RWPE2 (cell line): ENCODE data around the gene PRRX2.

ENCODE experiments used
- ATAC-seq: fragments of 200-7000 bp; cut with Tn5 transposase; 3 replicates; pipeline ENCODE4 v1.9.1; 2021; ENCODE audit warnings: low read depth
- DNase-seq: peaks from one replicate; pipeline ENCODE4 v3.0.0-alpha.2; 2020; ENCODE audit warnings: low spot score
- H3K27ac ChIP-seq: fragments of 450-650 bp; 2 replicates; pipeline ENCODE4 v1.5.1; 2017; ENCODE audit warnings: mild to moderate bottlenecking; ENCODE audit not compliant: poor library complexity, severe bottlenecking
- H3K27me3 ChIP-seq: fragments of 250-450 bp; sonication (Bioruptor Pico); 2 replicates; pipeline ENCODE4 v1.5.1; 2021; ENCODE audit warnings: mild to moderate bottlenecking, moderate library complexity; ENCODE audit not compliant: insufficient read depth, poor library complexity, severe bottlenecking
- H3K36me3 ChIP-seq: fragments of 250-450 bp; sonication (Bioruptor Pico); 2 replicates; pipeline ENCODE4 v1.5.1; 2020; ENCODE audit warnings: low read depth, mild to moderate bottlenecking, moderate library complexity
- H3K4me1 ChIP-seq: fragments of 250-450 bp; sonication (Bioruptor Pico); 2 replicates; pipeline ENCODE4 v1.5.1; 2021; ENCODE audit warnings: mild to moderate bottlenecking, moderate library complexity; ENCODE audit not compliant: insufficient read depth, poor library complexity, severe bottlenecking
- H3K4me3 ChIP-seq: fragments of 250-450 bp; sonication (Bioruptor Pico); 2 replicates; pipeline ENCODE4 v1.5.1; 2021; ENCODE audit warnings: mild to moderate bottlenecking, moderate library complexity; ENCODE audit not compliant: severe bottlenecking
- H3K9me3 ChIP-seq: fragments of 250-450 bp; sonication (Bioruptor Pico); 2 replicates; pipeline ENCODE4 v1.5.1; 2021; ENCODE audit warnings: mild to moderate bottlenecking, moderate library complexity; ENCODE audit not compliant: severe bottlenecking
- TF ChIP-seq, protein P1 (sequence below): fragments of 450-650 bp; IDR thresholded peaks from one replicate; pipeline ENCODE4 v1.5.1; 2017; ENCODE audit warnings: mild to moderate bottlenecking, moderate library complexity; ENCODE audit not compliant: poor library complexity, severe bottlenecking

Gene PRRX2

DNA sequence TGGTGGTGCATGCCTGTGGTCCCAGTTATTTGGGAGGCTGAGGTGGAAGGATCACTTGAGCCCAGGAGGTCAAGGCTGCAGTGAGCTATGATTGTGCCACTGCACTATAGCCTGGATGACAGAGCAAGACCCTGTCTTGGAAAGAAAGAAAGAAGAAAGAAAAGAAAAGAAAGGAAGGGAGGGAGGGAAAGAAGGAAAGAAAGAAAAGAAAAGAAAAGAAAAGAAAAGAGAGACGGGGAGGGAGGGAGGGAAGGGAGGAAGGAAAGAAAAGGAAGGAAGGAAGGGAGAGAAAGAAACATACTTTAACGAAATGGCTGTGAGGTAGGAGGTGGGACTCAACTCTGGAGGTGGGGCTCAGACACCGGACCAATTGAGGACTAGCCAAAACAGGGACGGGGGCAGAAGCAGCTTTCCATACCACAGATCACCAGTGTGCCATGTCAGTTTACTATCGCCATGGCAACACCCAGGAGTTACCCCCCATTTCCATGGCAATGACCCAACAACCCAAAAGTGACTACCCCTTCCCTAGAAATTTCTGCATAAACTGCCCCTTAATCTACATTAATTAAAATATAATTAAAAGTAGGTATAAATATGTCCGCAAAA lies 66.1 kb downstream of the PRRX2 start:
- Histone ChIP-seq H3K27me3 (no peaks in the 10 kb centered on the region), H3K36me3 (no peaks in the 10 kb centered on the region), H3K4me3 (no peak overlapping the region), H3K27ac (no peak overlapping the region), H3K4me1 (no peaks in the 10 kb centered on the region), H3K9me3 (no peaks in the 10 kb centered on the region)
- TF ChIP-seq, protein P1, sequence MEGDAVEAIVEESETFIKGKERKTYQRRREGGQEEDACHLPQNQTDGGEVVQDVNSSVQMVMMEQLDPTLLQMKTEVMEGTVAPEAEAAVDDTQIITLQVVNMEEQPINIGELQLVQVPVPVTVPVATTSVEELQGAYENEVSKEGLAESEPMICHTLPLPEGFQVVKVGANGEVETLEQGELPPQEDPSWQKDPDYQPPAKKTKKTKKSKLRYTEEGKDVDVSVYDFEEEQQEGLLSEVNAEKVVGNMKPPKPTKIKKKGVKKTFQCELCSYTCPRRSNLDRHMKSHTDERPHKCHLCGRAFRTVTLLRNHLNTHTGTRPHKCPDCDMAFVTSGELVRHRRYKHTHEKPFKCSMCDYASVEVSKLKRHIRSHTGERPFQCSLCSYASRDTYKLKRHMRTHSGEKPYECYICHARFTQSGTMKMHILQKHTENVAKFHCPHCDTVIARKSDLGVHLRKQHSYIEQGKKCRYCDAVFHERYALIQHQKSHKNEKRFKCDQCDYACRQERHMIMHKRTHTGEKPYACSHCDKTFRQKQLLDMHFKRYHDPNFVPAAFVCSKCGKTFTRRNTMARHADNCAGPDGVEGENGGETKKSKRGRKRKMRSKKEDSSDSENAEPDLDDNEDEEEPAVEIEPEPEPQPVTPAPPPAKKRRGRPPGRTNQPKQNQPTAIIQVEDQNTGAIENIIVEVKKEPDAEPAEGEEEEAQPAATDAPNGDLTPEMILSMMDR = no peak
- ATAC-seq (no peak), DNase-seq (no peak)

DNA sequence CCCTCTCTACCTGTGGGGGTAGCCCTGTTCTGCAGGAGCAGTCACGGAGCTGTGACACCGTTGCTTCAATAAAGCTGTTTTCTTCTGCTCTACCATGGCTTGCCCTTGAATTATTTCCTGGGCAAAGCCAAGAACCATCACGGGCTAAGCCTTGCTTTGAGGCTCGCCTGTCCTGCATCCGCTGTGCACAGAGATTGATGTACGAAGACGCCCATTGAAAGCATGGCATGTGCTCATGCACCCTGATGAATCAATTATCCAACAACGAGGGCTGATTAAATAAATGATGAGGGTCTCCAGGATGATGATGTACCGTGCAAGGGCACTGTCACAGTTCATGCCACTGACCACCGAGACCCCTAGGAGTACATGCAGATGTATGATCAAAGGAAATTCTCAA lies 66.7 kb downstream of the PRRX2 start:
- H3K4me1 ChIP-seq = no peaks in the 10 kb centered on the region
- ATAC-seq (no peak), DNase-seq (no peak)
- H3K4me3 ChIP-seq = no peak overlapping the region
- TF ChIP-seq, protein P1 = no peak
- no peaks in the 10 kb centered on the region for H3K27me3 ChIP-seq
- H3K36me3 ChIP-seq = no peaks in the 10 kb centered on the region
- H3K27ac ChIP-seq = no peak overlapping the region
- no peaks in the 10 kb centered on the region for H3K9me3 ChIP-seq

DNA sequence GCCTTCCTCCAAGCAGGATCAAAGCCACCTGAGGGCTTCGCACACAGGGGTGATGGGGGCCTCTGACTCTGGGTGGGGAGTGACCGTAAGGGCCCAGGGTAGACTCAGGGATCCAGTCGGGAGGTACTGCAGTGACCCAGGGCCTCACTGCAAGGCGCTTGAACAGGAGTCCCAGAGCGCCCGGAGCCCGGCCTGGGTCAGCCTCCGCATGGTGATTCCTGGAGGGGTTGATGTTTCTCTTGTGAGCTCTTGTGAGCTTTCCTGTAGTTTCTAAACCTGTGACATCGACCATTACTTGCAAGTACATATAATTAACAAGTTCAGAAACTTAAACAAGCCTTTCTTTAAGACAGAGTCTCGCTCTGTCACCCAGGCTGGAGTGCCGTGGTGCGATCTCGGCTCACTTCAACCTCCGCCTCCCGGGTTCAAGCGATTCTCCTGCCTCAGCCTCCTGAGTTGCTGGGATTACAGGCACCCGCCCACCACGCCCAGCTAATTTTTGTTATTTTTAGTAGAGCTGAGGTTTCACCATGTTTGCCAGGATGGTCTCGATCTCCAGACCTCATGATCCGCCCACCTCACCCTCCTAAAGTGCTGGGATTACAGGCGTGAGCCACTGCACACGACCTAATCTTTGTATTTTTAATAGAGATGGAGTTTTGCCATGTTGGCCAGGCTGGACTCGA lies 67.6 kb downstream of the PRRX2 start:
- no peaks in the 10 kb centered on the region for H3K9me3 ChIP-seq
- ATAC-seq (no peak), DNase-seq (no peak)
- no peaks in the 10 kb centered on the region for H3K27me3 ChIP-seq
- H3K4me3 ChIP-seq = no peak overlapping the region
- no peaks in the 10 kb centered on the region for H3K4me1 ChIP-seq
- TF ChIP-seq, protein P1 = no peak
- H3K27ac ChIP-seq = no peak overlapping the region
- H3K36me3 ChIP-seq = no peaks in the 10 kb centered on the region

DNA sequence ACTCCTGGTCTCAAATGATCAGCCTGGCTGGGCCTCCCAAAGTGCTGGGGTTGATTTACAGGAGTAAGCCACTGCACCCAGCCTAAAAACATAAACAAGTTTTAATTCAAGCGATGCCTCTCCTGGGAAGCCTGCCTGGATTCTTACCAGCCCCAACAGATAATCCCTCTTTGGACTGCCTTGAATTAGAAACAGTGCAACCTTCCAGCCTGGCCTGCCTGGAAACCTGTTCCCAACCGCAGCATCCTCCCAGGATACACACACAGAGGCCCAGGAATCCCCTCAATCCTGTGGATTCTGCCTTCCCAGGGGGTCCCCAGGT lies 68.1 kb downstream of the PRRX2 start:
- H3K27ac ChIP-seq = no peak overlapping the region
- H3K4me1 ChIP-seq = no peaks in the 10 kb centered on the region
- H3K9me3 ChIP-seq = no peaks in the 10 kb centered on the region
- DNase-seq (no peak), ATAC-seq (no peak)
- TF ChIP-seq, protein P1 = no peak
- H3K4me3 ChIP-seq = no peak overlapping the region
- no peaks in the 10 kb centered on the region for H3K27me3 ChIP-seq
- H3K36me3 ChIP-seq = no peaks in the 10 kb centered on the region

DNA sequence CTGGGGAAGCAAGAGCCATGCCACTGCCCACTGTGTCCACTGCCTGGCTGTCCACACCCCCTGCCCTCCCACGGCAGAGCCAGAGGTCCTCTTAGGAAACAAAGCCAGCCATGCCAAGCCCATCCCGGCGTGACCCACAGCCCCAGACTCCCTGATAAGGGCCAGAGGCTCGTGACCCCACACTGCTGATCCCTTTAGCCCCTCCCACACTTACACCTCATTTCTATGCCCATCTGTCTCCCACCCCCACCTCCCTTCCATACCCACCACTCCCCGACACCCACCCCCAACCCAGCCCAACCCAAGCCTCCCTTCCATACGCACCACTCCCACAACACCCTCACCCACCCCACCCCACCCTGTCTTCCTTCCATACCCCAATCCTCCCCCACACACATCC lies 70.1 kb downstream of the PRRX2 start:
- Histone ChIP-seq H3K36me3 (no peaks in the 10 kb centered on the region), H3K27ac (no peak overlapping the region), H3K27me3 (no peaks in the 10 kb centered on the region), H3K4me1 (no peaks in the 10 kb centered on the region), H3K9me3 (no peaks in the 10 kb centered on the region), H3K4me3 (no peak overlapping the region)
- DNase-seq = no peak
- TF ChIP-seq, protein P1 = no peak
- ATAC-seq = no peak
